HuH-7 (cell line): Measurements from ENCODE around the gene IRF9.
A peak's percentile ranks its signal among the peaks of the same experiment; 100 is the strongest.

Experiments used
- DNase-seq: peaks from one replicate; pipeline ENCODE4 v3.0.0; 2011; ENCODE audit warnings: low spot score

Gene IRF9

GRCh38 chr14:24178399-24179178 lies 17.5 kb downstream of the IRF9 start:
- DNase-seq, result no peak

- no peak for DNase-seq
Observed at GRCh38 chr14:24179294-24179960, 18.4 kb downstream of the IRF9 start.

- no peak for DNase-seq
Observed at GRCh38 chr14:24179961-24180796, 19.1 kb downstream of the IRF9 start.

DNA sequence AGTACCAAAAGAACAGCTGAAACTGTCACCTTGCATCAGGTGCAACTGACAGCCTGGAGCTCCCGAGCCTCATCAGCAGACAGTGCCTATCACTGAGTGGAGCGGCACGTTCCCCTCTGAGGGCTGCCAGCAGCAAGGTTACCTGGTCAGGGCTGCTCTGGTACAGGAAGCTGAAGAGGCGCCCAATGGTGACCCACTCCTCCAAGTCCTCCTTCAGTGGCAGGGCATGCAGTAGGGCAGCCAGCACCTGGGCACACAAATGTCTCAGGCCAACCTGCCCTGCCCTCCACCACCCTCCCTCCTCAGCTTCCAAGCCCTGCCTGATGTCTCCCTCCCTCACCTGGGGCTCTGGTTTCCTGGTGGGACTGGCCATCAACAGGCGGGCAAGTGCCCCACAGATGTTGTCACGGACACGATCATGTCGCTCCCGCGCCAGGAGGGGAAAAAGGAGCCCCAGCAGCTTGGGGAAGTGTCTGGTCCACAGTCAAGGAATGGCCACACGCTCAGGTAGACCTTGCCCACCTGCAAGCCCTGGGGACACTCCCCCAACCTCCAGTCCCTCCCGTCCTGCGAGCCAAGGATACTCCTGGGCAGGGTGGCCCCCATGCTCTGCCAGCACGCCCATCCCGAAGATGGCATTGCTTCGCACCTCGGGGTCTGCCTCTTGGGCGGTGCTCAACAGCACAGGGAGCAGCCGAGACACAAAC lies 20.5 kb downstream of the IRF9 start:
- DNase-seq, result no peak

GRCh38 chr14:24182110-24182882 lies 21.2 kb downstream of the IRF9 start:
- no peak for DNase-seq

DNA sequence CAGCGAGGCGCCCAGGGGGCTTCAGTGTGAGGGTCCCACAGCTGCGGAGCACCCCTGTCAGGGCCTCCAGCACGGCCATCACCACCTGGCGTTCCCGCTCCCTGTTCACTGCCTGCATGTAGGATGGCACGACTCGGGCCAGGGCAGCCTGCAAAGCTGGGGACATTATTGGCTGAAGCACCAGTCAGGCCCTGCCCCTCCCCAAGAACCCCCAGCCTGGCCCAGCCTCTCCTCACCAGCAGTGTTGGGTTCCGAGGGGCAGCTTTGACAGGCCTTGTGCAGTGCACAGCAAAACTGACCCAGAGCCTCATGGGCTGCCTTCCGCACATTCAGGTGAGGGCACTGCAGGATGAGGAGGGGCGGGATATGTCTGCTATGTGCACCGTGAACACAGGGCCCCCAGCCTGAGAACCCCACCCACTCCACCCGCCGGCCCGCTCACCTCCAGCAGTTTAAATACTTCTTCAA lies 22.0 kb downstream of the IRF9 start:
- no peak for DNase-seq

DNA sequence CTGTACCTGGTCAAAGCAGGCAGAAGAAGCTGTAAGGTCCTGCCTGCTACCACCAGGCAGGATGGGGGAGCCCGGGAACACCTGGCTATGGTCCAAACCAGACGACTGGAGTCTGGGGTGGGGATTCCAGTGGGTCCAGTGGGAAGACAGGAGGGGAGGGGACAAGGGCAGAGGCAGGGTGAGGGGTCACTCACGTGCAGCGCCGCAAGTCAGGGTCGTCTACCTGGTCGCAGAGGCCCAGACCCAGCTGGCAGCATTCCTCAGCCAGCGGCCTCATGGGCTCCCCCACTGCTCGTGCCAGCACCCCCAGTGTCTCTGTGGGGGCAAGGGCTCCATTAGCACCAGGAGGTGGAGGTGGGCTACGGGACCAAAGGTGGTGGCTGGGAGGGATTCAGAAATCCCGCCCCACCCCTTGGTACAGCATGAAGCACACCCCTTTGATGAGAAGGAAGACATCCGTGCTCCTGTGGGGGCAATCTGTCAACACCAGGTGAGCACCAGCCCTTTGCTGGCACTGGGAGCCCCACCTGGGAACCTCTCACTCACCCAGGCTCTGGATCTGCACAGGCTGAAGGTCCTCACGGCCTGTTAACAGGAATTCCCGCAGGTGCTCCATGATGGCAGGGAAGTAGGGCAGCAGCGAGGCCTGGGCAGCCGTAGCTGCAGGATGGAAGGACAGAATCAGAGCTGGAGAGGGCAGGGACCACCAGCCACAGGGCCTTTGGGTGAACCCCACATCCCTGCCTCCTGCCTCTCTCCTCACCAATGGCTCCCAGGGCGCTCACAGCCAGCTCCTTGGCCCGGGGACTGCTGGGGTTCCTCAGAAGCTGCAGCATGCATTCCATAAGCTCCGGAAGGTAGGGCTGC lies 23.3 kb downstream of the IRF9 start:
- DNase-seq, result no peak

DNA sequence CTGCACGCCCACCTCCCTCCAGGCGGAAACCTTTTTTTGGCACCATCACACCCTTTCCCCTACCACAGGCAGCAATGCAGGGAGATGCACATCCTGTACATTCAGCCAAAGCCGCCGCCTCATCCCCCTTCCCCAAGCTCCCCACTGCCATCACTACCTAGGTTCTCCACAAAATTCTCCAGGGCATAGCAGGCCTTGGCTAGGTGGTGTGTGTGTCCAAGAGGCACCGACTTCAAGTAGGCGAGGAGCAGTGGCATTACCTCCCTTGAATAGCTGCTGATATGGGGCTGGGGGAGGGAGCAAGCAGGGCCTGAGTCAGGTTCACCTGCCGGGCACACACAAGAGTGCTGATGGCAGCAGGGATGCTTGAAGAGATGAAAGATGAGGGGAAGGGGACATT lies 24.0 kb downstream of the IRF9 start:
- no peak for DNase-seq

GRCh38 chr14:24185741-24186140 lies 24.7 kb downstream of the IRF9 start:
- no peak for DNase-seq

- no peak for DNase-seq
Observed at GRCh38 chr14:24186831-24187538, 25.9 kb downstream of the IRF9 start.

- DNase-seq, result no peak
Observed at GRCh38 chr14:24187539-24187915, 26.5 kb downstream of the IRF9 start.

DNA sequence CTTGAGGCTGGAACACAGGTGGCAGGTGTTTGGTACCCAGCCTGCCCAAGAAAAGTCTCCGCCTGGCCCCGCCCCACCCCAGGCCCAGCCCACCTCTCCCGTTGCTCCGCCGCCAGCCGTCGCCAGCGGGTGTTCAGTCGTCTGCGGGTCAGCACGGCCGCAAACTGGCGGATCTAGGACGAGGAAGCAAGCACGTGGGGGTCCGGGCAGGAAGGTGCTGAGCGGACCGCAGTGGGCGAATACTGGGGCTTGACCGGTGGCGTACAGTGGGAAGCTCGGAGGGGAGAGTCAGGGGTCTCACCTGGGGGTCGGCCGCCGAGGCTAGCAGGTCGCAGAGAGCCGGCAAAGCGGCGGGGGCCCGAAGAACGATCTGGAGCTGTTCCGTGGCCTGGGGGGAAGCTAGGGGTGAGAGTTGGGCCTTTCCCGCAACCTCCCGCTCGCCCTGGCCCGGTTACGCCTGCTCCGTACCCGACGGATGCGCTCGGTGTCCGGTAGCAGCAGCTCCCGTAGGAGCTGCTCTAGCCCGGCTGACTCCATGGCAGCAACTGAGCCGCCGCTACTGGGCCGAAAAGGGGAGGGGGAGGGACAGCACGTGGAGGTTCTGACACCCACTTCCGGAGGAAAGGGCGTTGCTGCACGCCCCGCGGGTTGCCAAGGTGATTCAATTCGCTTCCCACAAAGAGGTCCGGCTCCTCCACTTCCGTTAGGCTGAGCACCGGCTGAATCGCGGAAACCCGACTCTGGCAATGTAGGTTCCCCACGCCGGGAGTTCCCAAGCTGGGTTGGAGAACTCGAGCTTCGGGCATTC lies 27.4 kb downstream of the IRF9 start, which contains the start of gene IPO4:
Gene IPO4 (minus strand): TSS at position 566 of the 808 bp plus-strand sequence. CDS start 29 bp downstream, at position 537.
- DNase-seq, result peak; percentile 99

- DNase-seq, result no peak
Observed at GRCh38 chr14:24189059-24189375, 28.0 kb downstream of the IRF9 start.

DNA sequence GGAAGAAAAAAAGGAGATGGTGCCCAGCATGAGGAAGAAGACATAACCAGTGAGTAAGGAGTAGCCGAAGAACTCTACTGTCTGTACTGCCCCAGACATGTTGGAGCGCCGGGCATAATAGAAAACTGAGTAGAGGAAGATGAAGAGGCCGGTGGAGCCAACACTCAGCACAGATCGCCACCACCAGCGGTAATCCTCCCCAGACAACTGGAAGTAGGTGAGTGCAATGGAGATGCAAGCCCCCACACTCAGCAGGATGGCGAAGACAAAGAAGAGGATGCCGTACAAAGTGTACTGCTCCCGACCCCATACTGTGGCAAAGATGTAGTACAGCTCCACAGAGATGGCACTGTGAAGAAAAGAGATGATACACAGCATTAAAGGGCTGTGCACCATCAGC lies 28.4 kb downstream of the IRF9 start:
- DNase-seq, result no peak

GRCh38 chr14:24190416-24190815 lies 29.4 kb downstream of the IRF9 start:
- DNase-seq, result no peak

- DNase-seq, result no peak
Observed at GRCh38 chr14:24192933-24193332, 31.9 kb downstream of the IRF9 start.

DNA sequence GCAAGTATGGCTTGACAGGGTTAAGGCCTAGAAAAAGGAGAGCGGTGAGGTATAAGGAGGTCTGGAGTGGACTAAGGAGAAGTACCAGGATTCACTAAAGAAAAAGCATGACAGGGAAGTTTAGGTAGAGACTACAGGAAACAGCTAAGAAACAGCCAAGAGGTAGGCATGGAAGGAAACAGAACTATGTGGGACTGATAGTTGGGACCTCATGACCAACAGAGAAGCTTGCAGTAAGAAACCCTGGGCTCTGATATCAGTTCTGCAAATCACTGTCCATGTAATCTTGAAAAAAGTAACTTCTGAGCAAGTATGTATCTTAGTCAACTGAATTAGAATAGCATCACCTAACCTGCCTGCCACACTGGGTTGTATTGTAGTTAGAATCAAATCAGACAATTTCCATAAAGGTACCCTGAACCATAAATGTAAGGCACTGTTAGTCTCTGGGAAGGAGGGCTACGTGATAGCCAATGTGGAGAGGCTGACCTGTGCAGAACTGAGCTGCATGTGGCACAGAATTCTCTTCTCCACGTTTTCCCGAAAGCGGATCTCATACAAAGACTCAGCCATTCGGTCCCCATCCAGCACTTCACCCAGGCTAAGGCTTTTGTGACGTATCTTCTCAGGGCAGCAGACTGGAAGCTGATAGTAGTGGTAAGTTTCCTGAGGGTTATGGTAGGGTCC lies 33.3 kb downstream of the IRF9 start:
- no peak for DNase-seq

GRCh38 chr14:24194873-24195185 lies 33.8 kb downstream of the IRF9 start:
- no peak for DNase-seq
